HG02973 (cell line): ENCODE results near the gene SYT5.
"Not testable (repeated sequence)": the region's sequence is repeated elsewhere in the genome, so short reads cannot be mapped to it uniquely, and the experiment has no call there.

Experiments used
- ATAC-seq: cut with Tn5 transposase; IDR thresholded peaks from one replicate; pipeline ENCODE4 v1.9.1; 2021; ENCODE audit warnings: moderate library complexity; ENCODE audit not compliant: unreplicated experiment

The SYT5 gene

DNA sequence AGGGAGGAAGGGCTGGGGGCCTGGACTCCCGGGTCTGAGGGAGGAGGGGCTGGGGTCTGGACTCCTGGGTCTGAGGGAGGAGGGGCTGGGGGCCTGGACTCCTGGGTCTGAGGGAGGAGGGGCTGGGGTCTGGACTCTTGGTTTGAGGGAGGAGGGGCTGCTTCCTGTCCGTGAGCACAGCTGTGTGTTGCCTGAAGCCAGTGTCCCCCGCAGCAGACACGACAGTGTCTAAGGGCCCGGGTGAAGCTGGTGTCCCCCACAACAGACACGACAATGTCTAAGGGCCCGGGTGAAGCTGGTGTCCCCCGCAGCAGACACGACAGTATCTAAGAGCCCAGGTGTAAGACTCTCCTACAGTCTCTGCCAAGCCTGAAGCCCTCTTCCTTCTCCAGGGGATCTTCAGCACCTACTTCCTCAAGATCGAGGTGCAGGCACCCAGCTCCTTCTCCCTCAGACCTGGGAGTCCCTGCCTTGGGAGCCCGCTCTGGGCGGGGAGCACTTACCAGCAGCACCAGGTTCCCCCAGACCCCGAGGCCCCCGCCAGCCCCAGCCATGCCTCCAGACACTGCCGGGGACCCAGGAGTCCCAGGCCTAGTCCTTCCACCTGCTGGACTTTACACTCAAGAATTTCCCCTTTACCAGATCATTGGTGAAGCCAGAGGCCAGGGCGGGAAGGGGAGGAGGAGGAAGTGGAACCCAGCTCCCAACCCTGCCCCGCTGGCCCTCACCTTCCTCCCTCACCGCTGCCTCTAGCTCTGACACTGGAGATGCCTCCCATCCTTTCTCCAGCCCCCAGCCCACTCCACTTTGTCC is 29.0 kb upstream of the SYT5 start, which contains the start of gene PTPRH:
TSS of gene PTPRH (minus strand) at position 622 of the 813 bp plus-strand sequence. CDS start at position 554, 68 bp downstream.
- ATAC-seq, result no peak

DNA sequence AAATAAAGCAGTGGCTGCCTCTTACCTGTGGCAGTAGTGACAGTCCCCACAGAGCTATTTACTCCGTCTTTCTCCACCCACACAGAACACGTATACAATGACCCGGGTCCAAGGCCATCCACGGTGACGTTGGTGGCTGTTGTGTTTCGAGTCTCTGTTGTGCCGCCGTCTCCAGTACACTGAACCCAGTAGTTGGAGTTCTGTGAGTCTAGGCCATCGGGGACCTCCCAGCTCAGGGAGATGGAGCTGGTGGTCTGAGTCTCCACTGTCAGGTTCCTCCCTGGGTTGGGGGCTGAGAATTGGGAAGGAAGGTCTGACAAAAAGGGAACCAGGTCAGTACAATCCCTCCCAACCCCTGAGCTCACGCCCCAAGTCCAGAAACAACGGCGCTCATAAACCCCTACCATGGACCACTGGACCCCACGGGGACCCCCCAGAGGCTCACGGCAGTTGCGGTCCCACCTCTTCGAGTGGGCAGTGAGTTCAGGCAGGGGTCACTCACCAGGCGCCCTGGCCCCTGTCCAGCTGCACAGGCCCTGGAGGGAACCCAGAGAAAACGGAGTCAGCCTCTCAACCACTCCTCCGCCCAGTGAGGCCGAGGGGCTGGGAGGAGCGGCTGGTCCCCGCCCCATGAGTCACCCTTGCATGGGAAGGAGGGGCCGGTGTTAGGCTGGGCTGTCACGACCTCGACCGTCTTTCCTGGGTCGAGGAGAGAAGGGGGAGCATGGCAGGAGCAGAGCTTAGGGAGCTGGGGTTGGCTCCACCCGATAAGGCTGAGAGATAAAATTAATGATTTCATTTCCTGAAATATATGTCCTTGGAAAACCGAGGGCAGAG is 26.8 kb upstream of the SYT5 start:
- no peak for ATAC-seq

DNA sequence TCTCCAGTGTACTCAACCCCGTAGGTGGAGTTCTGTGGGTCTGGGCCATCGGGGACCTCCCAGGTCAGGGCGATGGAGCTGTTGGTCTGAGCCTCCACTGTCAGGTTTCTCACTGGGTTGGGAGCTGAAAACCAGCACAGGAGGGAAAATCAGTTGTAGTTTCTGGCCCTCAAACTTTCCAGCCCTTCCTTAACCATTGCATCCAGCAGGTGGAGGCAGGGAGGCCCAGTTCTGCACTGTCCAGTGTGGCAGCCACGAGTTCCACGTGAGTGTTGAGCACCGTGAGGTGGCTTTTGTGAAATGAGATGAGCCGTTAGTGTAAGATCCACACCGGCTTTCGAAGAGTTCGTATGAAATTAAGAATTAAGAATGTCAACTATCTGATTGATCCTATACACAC is 22.1 kb upstream of the SYT5 start:
- not testable (repeated sequence) for ATAC-seq

DNA sequence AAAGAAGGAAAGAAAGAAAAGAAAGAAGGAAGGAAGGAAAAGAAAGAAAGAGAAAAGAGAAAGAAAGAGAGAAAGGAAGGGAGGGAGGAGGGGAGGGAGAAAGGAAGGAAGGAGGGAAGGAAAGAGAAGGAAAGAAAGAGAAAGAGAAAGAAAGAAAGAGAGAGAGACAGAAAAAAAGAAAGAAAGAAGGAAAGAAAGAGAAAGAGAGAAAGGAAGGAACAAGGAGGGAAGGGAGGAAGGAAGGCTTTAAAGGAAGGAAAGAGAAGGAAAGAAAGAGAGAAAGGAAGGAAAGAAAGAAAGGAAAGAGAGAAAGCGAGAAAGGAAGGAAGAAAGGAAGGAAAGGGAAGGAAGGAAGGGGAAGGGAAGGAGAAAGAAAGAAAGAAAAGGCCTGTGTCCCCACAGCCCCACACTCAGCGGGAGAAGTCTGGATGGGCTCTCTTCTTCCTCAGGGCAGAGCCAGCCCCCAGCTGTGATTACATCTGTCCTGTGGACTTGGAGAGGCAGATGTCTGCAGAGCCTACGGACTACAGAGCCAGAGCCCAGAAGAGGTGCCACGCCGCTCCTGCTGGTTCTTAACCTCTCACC is 19.6 kb upstream of the SYT5 start:
- no peak for ATAC-seq

DNA sequence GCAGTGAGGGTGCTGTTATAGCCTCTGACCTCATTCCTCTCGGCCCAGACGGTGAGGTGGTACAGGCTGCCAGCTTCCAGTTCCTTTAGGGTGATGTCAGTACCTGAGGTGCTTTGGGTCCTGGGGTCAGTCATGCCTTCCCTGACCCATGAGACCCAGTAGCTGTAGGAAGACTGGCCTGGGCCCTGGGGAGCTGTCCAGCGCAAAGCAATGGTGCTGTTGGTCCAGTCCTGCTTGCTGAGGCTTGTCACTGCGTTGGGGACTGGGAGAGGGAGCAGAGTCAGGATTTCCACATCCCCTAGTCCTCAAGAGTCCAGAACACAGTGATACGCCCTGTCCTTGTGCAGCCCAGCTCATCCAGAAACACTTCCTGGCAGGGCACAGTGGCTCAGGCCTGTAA is 18.6 kb upstream of the SYT5 start:
- no peak for ATAC-seq

DNA sequence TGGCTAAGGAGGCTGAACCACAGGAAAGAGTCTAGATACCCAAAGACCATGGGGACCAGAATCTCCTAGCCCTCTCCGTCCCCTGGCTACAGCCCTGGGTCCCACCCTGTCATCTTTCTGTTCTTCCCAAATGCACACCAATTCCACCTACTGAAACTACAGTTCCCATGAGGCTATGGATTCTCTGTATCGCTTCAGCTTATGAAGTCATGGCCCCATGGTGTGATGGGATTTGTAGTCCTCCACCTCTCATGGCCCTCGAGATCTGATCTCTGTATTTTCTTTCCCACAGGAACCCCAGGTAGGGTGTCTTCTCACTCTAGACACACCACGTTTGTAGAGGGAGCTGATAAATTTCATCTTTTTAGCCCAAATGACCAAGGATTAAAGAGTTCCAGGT is 17.4 kb upstream of the SYT5 start:
- ATAC-seq, result no peak

DNA sequence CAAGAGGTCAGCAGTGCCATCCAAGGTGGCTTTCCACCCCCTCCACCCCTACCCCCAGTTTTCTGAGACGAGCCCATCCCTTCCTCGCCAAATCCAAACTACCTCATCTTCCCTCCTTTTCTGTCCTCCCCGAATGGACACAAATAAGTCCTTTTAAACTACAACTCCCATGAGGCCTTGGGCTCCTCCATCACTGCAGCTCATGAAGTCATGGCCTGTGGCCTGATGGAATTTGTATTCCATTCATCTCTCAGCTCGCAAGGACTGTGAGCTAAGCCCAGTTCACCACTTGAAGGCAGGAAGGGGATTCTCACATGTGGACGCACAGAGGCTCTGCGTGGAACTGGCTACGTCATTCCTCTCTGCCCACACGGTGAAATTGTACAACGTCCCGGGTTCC is 16.7 kb upstream of the SYT5 start:
- no peak for ATAC-seq

DNA sequence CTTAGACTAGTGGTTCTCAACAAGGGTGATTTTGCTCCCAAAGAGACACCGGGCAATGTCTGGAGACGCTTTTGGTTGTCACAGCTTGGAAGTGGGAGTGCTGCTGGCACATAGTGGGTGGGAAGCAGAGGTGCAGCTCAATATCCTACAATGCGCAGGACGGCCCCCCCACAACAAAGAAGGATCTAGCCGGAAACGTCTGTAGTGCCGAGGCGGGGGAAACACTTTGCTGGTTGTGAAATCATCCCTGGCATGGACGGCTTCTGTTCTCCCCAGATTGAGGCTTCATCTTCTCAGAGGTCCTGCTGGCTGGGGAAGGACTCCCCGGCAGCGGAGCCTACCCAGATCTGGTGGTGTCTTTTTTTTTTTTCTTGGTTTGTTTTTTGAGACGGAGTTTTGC is 13.4 kb upstream of the SYT5 start:
- ATAC-seq, result no peak

DNA sequence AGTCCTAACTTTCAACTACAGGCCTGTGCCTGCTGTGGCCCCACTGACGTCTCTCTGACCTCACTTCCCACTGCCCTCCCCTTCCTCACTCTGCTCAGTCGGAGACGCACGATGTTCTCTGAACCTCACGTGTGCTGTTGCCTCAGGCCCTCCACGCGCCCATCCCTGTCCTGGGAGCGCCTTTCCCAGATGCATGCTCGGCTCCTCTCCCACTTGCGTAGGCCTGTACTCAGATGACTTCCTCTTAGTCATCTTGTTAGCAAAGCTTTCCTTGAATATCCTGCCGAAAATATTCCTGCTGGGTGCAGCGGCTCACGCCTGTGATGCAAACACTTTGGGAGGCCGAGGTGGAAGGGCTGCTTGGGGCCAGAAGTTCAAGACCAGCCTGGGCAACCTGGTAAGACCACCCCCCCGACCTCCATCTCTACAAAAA is 9.3 kb upstream of the SYT5 start:
- ATAC-seq, result no peak

DNA sequence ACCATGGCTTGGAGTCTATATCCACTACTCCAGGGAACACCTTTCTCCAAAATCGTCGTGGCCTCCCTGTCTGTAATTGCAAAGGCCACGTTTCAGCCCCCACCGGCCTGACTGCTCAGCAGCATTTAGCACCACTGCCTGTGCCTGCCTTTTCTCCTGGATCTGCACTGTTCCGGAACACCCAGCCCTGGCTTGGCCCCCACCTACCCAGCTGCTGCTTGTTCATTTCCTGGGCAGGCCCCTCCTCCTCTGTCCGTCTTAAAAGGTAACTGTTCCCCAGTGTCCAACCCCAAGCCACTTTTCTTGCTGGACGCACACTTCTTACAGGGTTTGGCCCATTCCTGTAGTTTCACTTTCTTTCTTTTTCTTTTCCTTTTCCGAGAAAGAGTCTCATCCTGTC is 8.5 kb upstream of the SYT5 start:
- ATAC-seq, result no peak

DNA sequence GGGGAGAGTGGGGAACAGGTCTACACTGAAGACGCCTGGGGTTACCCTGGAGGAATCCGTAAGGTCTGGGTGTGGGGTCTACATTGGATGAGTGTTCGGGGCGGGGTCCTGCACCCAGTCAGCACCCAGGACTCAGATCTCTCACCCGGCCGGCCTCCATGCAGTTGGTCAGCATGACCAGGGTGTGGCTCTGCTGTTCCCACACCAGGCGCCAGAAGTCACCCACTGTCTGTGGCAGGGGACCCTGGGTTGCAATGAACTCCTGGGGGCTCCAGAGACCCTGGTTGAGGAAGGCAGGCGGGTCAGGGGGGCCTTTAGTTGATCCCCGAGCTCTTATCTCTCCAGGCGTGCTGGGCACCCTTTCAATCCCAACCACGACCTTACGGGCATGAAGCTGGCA is 6.0 kb upstream of the SYT5 start:
- ATAC-seq, result no peak

DNA sequence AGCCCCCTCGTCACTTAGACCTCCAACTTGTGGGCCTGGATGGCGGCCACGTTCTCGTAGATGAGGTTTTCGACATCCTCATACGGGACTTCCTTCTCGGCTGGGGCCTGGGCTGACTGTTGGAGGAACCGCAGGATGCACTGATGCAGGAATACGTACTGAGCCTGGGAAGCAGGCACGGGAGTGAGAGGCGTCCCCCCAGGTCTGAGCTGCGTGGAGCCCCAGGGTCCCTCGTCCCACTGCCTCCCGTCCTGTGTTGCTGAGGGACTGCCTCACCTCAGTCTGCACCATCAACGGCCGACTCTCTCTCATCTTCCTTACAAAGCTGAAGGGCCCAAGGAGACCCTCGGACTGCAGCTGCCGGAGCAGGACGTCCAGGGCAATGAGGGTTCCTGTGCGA is 1.7 kb upstream of the SYT5 start:
- no peak for ATAC-seq

DNA sequence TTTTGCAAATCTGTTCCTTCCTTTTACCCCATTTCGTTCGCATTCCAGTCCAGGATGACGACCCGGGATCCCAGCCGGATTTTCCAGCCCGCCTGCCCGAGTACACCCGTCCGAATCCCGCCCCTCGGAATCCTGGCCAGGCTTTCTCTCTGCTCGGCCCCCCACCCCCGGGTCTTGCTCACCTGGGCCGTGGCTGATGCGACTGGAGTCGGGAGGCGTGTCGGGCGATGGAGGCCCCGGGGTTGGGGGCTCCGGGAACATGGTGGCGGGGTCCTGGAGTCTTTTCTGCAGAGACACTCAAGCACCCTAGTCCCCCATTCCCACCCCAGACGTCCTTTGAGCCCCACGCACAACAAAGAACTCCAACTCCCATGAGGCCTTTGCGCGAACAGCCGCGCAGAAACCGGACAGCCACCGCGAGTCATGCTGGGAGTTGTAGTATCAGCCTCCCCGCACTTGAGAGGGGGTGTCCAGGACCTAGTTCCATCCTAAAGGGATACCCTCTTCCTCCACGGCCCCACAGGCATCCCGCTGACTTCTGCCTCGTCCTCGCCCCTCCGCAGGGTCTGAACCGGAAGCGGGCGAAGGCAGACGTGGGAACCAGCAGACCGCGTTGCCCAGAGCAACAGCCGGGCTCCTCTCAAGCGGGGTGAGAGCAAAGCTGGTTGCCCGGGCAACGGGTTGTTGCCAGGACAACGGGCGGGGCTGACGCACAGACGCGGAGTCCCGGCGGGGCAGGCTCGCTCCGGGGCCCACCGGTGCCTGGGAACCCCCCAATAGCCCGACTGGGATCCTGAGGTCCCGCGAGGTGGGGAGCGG is 1.1 kb downstream of the SYT5 start:
- ATAC-seq, result peak; percentile 75

DNA sequence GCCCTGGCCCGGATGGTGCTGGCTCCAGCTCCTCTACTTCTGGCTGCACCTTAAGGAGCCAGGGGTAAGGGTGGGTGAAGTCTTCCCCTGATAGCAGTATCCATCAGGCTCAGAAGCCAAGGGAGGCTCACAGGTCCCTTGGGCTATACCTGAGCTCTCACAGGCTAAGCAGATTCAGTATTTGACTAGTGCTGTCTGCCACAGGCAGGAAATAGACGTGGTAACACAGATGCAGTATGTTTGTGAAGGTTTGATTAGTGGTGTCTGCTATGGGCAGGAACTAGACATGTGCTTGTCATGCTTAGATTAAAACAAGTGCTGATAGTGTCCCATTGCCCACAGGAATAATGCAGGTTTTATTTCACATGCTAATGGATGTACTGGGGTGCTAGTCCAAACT is 4.0 kb downstream of the SYT5 start:
- ATAC-seq, result no peak

DNA sequence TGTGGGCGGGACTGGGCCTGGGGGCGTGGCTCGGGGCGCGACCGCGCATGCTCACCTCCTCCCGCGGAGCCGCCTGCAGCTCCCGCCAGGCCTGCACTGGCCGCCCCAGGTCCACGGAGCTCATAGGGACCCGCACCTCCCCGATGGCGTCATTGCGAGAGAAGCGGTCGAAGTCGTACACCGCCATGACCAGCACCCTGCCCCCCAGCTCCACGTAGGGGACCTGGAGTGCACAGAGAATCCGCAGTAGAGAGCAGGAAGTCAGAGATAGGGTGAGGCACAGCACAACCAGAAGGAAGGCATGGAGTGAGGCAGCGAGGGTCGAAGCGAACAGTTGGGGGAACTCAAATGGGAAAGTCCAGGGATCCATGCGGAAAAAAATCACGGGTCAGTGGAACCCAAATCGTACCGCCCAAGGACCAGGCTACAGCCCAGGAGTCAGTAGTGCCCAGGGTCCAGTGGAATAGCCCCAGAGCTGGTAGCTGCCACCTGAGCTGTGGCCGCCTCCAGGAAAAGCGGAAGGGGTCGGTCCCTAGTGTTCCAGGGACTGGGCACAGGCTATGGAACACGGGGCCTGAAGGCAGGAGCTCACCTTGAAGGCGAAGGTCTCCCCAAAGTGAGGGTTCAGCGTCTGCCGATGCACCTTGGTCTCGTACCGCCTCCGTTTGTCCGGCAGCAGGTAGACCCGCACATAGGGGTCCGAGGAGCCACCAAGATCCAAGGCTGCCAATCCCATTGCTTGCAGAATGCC is 4.8 kb downstream of the SYT5 start:
- no peak for ATAC-seq

DNA sequence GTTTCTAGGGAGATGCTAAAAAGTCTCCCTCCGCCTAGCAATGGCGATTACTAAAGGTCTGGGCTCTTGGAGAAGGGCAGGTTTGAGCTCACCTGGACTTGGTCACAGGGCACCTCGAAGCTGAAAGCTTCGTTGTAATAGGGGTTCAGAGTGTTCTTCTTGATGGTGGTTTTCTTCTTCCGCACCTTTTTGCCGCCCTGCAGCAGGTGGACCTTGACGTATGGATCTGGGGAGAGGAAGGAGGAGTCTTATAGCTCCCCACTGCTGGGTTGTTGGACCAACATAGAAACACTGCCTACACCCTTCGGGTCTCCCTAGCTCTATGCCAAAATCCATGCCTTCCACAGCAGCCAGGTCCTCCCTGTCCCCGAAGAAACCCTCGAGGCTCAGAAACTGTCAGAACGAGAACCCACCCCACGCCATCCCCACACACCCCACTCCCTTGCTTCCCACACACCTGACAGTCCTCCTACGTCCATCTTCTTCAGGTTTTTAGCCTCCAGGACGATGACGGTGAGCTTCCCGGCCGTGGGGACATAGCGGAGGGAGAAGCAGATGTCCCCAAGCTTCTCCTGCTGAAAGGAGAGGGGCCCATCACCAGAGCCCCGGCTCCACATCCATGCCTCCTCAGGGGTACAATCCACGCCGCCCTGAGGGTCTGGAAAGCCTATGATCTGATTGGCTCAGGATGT is 5.5 kb downstream of the SYT5 start:
- ATAC-seq, result no peak

DNA sequence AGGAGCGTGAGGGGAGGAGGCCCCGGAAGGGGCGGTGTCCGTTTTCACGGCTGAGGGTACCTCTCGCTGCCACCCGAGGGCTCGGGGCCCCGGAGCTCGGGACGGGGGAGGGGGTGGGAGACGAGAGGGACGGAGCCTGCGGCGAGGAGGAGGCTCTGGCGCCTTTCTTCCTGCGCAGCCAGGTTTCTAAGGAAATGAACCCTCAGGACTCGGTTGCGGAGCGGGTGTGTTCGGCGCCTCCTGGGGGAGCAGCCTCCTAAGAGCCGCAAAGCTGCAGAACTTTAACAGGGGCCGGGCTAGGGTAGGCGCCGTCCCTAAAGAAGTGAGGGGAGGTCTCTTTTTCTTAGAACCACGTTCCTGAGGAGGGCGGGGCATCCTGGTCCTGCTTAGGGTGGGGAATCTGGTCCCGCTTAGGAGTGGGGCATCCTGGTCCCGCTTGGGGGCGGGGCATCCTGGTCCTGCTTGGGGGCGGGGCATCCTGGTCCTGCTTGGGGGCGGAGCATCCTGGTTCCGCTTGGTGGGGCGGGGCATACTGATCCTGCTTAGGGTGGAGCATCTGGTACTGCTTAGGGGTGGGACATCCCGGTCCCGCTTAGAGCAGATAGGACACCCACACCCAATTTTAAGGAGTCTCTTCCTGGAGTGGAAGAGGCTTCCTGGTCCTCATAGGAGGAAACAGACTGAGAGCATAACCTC is 6.2 kb downstream of the SYT5 start:
- ATAC-seq, result no peak

DNA sequence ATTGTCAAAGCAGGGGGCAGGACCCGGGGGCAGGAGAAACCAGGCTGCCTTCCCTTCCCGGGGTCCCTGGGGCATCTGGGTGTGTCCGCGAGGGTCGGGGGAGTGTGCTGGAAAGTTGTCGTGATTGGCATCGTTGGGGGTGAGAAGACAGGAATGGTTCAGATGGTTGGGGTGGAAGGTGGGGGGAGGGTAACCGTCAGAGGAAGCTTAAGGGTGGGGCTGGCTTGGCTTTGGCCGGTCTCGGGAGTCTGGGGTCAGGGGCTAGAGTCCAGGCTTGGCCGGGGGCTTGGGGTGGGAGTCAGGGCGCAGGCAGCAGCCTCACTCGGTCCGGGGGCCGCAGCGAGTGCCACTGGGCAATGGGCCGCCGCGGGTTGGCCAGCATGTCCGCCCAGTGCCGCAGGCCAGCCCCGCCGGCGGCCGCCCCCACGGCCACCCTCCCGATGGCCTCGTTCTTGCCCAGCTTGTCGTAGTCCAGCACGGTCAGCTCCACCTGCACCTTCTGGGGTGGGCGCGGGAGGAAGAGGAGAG is 6.8 kb downstream of the SYT5 start:
- no peak for ATAC-seq

DNA sequence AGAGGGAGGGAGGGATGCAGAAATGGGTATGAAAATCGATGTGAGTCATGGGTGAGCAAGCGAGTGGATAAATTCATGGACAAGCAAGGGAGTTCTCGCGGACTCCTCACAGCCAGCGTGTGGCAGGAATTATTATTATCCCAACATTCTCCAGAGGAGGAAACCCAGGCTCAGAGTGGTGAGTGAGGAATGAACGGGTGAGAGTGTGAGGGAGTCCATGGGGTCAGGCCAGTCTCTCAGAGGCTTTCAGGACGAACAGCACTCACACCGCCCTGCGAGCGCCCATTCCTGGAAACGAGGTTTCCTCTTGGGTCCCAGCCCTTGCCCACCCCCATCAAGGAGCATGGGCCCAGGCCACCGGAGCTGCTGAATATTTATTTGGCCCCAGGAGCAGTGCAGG is 7.3 kb downstream of the SYT5 start:
- no peak for ATAC-seq
